Gastrocnemius medialis (tissue), 4 donors: Measurements from ENCODE around the gene EPM2AIP1. TPM values are rescaled to one million over a fixed set of nuclear protein-coding genes. Genes with fewer than 3 reads are reported as not detected.

Experiments used
- ATAC-seq, 2 donors: fragments of 150-250 bp; one replicate each; pipeline ENCODE4 v1.9.1; 2016
- DNase-seq, 2 donors: peaks; one replicate each; pipeline ENCODE4 v3.0.0-alpha.2; 2019
- H3K27ac ChIP-seq, 4 donors: fragments of 200-600 bp; sonication (generic); 1 replicate in 1 of 4; 2 replicates in 3 of 4; pipeline ENCODE4 v1.5.1; 2016 to 2018; ENCODE audit warnings: mild to moderate bottlenecking in 2 of 4, moderate library complexity in 1 of 4
- H3K27me3 ChIP-seq, 3 donors: fragments of 200-600 bp; sonication (generic) in 2 of 3; 1 replicate in 1 of 3; 2 replicates in 2 of 3; pipeline versions ENCODE4 v1.5.1 to v1.6.0; 2016 to 2019; ENCODE audit warnings: mild to moderate bottlenecking in 1 of 3, moderate library complexity in 1 of 3
- H3K36me3 ChIP-seq, 2 donors: fragments of 200-600 bp; sonication (generic) in 1 of 2; one replicate each; pipeline ENCODE4 v1.5.1; 2017 to 2018
- H3K4me1 ChIP-seq, 2 donors: fragments of 200-600 bp; sonication (generic) in 1 of 2; one replicate each; pipeline ENCODE4 v1.5.1; 2016 to 2017; ENCODE audit warnings: mild to moderate bottlenecking in 2 of 2
- H3K4me3 ChIP-seq, 4 donors: fragments of 200-600 bp; sonication (generic) in 3 of 4; 1 replicate in 1 of 4; 2 replicates in 3 of 4; pipeline ENCODE4 v1.5.1; 2016 to 2019; ENCODE audit warnings: mild to moderate bottlenecking in 2 of 4
- H3K9me3 ChIP-seq, 3 donors: fragments of 200-600 bp; sonication (generic) in 2 of 3; 1 replicate in 1 of 3; 2 replicates in 2 of 3; pipeline ENCODE4 v1.5.1; 2016 to 2019
- POLR2A ChIP-seq, 2 donors: fragments of 450-650 bp; IDR thresholded peaks; one replicate each; pipeline ENCODE4 v1.6.1; 2017; ENCODE audit warnings: antibody characterized with exemption in 2 of 2, mild to moderate bottlenecking in 2 of 2, moderate library complexity in 2 of 2
- in situ Hi-C, 4 donors: fragments of 200-750 bp; cut with MboI; loops; one replicate each; pipeline versions ENCODE4 v1.15.0 to v1.8.0; 2017; ENCODE audit warnings: low sequenced_read_pairs in 4 of 4
- intact Hi-C: fragments of 100-400 bp; cut with DNase I; formaldehyde crosslinking; loops from one replicate; pipeline ENCODE4 v1.15.1; 2023; ENCODE audit warnings: low total_unique reads
- total RNA-seq, 4 donors: library from RNA; depleted of rRNA; stranded (reverse); fragments of >200 nt; gene quantifications; one replicate each; pipeline versions ENCODE4 v1.1.0 to v1.2.3, GENCODE V29; 2016
- TF ChIP-seq, protein P1 (sequence below), 5 experiments: fragments of 450-650 bp in 3 of 5; fragments of 200-600 bp in 2 of 5; sonication (generic) in 2 of 5; IDR thresholded peaks in 4 of 5; conservative IDR thresholded peaks in 1 of 5; 1 replicate in 4 of 5; 2 replicates in 1 of 5; pipeline ENCODE4 v1.5.1; 2016 to 2019; ENCODE audit warnings: antibody characterized with exemption in 5 of 5, mild to moderate bottlenecking in 3 of 5, moderate library complexity in 3 of 5

The EPM2AIP1 gene
- total RNA-seq, 4 donors from 2014 or later, result 5.3 to 10.1 (median 8.6) TPM

DNA sequence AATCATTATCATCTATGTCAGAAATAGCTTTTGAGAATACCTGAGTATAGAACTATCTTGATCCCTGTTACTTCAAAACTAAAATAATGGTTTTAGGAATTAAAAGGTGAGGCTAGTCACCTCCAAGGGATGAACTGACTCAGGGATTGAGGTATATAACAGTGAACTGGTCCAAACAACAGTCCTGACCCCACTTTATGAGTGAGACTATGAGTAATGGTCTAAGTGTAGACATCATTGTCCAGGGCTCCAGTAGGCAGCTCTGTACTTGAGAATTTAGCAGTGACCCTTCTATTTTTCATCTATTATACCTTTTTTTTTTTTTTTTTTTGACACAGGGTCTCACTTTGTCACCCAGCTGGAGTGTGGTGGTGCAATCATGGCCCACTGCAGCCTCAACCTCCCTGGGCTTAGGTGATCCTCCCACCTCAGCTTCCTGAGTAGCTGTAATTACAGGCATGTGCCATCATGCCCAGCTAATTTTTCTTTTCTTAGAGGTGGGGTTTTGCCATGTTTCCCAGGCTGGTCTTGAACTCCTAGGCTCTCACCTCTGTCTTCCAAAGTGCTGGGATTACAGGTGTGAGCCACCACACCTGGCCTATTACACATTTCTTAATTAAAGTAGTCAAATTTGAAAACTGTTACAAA, 36.7 kb upstream of the EPM2AIP1 start:
- Histone ChIP-seq H3K27ac (peak overlapping the region; percentile 70 to 82 (median 73)), H3K27me3 (no peaks in the 10 kb centered on the region), H3K9me3 (no peaks in the 10 kb centered on the region), H3K4me1 (peaks cover 31 to 42% of the 10 kb centered on the region in 2 donors), H3K36me3 (peaks cover 0 to 51% of the 10 kb centered on the region in 2 donors), H3K4me3 (no peak overlapping the region)
- intact Hi-C loops, result no loop called here
- DNase-seq (no peak), ATAC-seq (peak in 1 of 2 donors; percentile 24)
- TF ChIP-seq POLR2A (IDR thresholded peaks at IDR 0.05), result no peak
- TF ChIP-seq, protein P1, sequence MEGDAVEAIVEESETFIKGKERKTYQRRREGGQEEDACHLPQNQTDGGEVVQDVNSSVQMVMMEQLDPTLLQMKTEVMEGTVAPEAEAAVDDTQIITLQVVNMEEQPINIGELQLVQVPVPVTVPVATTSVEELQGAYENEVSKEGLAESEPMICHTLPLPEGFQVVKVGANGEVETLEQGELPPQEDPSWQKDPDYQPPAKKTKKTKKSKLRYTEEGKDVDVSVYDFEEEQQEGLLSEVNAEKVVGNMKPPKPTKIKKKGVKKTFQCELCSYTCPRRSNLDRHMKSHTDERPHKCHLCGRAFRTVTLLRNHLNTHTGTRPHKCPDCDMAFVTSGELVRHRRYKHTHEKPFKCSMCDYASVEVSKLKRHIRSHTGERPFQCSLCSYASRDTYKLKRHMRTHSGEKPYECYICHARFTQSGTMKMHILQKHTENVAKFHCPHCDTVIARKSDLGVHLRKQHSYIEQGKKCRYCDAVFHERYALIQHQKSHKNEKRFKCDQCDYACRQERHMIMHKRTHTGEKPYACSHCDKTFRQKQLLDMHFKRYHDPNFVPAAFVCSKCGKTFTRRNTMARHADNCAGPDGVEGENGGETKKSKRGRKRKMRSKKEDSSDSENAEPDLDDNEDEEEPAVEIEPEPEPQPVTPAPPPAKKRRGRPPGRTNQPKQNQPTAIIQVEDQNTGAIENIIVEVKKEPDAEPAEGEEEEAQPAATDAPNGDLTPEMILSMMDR (IDR thresholded peaks at IDR 0.05 in 4 of 5, conservative IDR thresholded peaks at IDR 0.05 in 1 of 5), result no peak
- in situ Hi-C loops, result no loop called here

DNA sequence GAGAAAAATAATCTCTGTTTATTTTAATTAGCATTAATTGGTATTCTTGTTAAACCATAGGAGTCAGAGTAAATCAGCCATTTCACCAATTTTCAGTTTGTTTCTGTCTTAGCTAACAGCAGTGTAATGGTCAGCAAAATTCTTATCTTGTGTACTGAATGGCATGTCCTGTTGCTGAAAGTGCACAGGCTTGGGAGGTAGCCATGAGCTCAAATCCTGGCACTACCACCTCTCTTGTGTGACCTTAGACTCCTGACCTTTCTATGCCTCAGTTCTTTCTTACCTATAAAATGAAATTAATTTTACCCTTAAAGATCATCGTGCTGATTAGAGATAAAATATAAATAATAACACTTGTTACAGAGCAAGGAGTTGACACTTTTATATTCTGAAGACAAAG, 36.2 kb upstream of the EPM2AIP1 start:
- intact Hi-C loops, result no loop called here
- DNase-seq (no peak), ATAC-seq (no peak)
- Histone ChIP-seq H3K4me1 (peaks cover 31 to 42% of the 10 kb centered on the region in 2 donors), H3K4me3 (no peak overlapping the region), H3K27me3 (no peaks in the 10 kb centered on the region), H3K9me3 (no peaks in the 10 kb centered on the region), H3K27ac (peak overlapping the region; percentile 70 to 82 (median 73)), H3K36me3 (peaks cover 0 to 50% of the 10 kb centered on the region in 2 donors)
- TF ChIP-seq, protein P1 (IDR thresholded peaks at IDR 0.05 in 4 of 5, conservative IDR thresholded peaks at IDR 0.05 in 1 of 5), result no peak
- TF ChIP-seq POLR2A (IDR thresholded peaks at IDR 0.05), result no peak
- in situ Hi-C loops, result no loop called here

DNA sequence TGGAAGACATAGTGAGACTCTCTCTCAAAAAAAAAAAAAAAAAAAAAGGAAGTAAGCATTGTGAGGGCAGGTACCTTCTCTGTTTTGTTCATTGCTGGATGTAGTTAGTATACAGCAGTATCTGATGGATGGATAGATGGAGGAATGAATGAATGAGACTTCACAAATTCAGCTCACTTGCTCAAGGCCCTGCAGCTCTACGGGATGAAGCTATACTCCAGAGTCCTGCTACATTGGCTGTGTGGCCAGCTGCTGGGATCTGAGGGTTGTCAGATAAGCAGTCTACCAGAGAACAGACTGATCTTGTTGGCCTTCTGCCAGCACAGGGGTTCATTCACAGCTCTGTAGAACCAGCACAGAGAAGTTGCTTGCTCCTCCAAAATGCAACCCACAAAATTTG, 35.4 kb upstream of the EPM2AIP1 start:
- ATAC-seq (no peak), DNase-seq (peak; percentile 38 to 43)
- peak overlapping the region in 3 of 4 donors; percentile 70 to 74 (median 72) for H3K27ac ChIP-seq
- no peaks in the 10 kb centered on the region for H3K27me3 ChIP-seq
- intact Hi-C loops (no loop called here), in situ Hi-C loops (no loop called here)
- peaks cover 31 to 42% of the 10 kb centered on the region in 2 donors for H3K4me1 ChIP-seq
- H3K4me3 ChIP-seq, result no peak overlapping the region
- H3K36me3 ChIP-seq, result peaks cover 0 to 48% of the 10 kb centered on the region in 2 donors
- TF ChIP-seq POLR2A (IDR thresholded peaks at IDR 0.05), result no peak
- TF ChIP-seq, protein P1 (IDR thresholded peaks at IDR 0.05 in 4 of 5, conservative IDR thresholded peaks at IDR 0.05 in 1 of 5), result no peak
- H3K9me3 ChIP-seq, result no peaks in the 10 kb centered on the region

DNA sequence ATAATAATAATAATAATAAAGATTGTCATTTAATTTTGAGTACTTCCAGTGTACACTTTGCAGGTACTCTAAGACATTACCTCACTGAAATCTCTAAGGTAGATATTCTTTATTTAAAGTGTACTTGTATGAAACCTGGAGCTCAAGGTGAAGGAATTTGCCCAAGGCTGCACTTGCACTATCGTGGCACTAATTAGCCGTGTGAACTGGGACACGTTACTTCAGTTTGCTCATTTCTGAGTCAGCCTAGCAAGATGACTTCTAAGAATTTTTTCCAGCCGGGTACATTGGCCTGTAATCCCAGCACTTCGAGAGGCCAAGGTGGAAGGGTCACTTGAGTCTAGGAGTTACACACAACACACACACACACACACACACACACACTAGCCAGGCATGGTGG, 33.9 kb upstream of the EPM2AIP1 start:
- H3K36me3 ChIP-seq, result peaks cover 0 to 61% of the 10 kb centered on the region in 2 donors
- H3K27ac ChIP-seq, result no peak overlapping the region
- intact Hi-C loops, result no loop called here
- DNase-seq, result no peak
- H3K4me1 ChIP-seq, result peaks cover 31 to 40% of the 10 kb centered on the region in 2 donors
- TF ChIP-seq, protein P1 (IDR thresholded peaks at IDR 0.05 in 4 of 5, conservative IDR thresholded peaks at IDR 0.05 in 1 of 5), result no peak
- no peak for TF ChIP-seq POLR2A (IDR thresholded peaks at IDR 0.05)
- H3K4me3 ChIP-seq, result no peak overlapping the region
- in situ Hi-C loops, result no loop called here
- H3K27me3 ChIP-seq, result no peaks in the 10 kb centered on the region
- no peak for ATAC-seq
- H3K9me3 ChIP-seq, result no peaks in the 10 kb centered on the region
